ENCODE data around the gene CYP26B1. TPM values are rescaled to one million over a fixed set of nuclear protein-coding genes. Genes with fewer than 3 reads are reported as not detected.

Gene CYP26B1
- total and polyA plus RNA-seq, 2 of the 8 experiments (the other 6 are each of a cell fraction or from before 2014, with no cell fraction given) = 0.06 to 0.69 TPM

DNA sequence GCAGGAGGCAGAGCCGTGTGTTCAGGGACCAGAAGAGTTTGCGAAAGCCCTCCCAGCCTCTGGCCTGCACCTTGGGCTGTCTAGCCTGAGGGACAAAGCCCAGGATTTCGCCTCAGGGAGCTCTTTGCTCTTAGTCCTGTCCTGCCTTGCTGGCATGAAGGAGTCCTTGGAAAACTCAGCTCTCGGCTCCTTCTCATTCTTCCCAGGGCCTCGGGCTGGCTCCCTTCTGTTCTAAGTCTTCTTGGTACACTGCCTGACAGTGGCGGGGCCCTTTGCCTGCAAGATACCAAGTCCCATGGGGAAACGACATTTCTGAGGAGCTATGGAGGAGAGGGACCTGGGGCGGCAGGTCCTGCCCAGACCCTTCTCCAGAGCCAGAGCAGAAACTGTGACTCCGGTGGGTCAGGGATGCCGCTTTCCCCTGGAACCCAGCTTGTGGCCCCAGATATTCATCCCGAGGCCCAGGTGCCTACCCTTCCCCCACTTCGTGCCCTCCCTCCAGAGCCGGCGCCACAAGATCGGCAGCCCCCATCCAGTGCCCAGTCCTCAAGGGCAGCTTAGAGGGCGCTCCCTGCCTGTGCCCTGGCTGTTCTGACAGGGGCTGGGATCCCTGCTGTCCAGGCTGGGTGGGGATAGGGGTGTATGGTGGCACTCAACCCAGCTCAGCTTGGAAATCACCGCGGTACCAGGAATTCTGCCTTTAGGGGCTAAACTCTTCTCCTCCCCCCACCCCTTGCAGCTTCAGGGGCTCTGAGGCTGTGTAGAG is 5.5 kb upstream of the CYP26B1 start (continued):
- TF ChIP-seq, protein P1, sequence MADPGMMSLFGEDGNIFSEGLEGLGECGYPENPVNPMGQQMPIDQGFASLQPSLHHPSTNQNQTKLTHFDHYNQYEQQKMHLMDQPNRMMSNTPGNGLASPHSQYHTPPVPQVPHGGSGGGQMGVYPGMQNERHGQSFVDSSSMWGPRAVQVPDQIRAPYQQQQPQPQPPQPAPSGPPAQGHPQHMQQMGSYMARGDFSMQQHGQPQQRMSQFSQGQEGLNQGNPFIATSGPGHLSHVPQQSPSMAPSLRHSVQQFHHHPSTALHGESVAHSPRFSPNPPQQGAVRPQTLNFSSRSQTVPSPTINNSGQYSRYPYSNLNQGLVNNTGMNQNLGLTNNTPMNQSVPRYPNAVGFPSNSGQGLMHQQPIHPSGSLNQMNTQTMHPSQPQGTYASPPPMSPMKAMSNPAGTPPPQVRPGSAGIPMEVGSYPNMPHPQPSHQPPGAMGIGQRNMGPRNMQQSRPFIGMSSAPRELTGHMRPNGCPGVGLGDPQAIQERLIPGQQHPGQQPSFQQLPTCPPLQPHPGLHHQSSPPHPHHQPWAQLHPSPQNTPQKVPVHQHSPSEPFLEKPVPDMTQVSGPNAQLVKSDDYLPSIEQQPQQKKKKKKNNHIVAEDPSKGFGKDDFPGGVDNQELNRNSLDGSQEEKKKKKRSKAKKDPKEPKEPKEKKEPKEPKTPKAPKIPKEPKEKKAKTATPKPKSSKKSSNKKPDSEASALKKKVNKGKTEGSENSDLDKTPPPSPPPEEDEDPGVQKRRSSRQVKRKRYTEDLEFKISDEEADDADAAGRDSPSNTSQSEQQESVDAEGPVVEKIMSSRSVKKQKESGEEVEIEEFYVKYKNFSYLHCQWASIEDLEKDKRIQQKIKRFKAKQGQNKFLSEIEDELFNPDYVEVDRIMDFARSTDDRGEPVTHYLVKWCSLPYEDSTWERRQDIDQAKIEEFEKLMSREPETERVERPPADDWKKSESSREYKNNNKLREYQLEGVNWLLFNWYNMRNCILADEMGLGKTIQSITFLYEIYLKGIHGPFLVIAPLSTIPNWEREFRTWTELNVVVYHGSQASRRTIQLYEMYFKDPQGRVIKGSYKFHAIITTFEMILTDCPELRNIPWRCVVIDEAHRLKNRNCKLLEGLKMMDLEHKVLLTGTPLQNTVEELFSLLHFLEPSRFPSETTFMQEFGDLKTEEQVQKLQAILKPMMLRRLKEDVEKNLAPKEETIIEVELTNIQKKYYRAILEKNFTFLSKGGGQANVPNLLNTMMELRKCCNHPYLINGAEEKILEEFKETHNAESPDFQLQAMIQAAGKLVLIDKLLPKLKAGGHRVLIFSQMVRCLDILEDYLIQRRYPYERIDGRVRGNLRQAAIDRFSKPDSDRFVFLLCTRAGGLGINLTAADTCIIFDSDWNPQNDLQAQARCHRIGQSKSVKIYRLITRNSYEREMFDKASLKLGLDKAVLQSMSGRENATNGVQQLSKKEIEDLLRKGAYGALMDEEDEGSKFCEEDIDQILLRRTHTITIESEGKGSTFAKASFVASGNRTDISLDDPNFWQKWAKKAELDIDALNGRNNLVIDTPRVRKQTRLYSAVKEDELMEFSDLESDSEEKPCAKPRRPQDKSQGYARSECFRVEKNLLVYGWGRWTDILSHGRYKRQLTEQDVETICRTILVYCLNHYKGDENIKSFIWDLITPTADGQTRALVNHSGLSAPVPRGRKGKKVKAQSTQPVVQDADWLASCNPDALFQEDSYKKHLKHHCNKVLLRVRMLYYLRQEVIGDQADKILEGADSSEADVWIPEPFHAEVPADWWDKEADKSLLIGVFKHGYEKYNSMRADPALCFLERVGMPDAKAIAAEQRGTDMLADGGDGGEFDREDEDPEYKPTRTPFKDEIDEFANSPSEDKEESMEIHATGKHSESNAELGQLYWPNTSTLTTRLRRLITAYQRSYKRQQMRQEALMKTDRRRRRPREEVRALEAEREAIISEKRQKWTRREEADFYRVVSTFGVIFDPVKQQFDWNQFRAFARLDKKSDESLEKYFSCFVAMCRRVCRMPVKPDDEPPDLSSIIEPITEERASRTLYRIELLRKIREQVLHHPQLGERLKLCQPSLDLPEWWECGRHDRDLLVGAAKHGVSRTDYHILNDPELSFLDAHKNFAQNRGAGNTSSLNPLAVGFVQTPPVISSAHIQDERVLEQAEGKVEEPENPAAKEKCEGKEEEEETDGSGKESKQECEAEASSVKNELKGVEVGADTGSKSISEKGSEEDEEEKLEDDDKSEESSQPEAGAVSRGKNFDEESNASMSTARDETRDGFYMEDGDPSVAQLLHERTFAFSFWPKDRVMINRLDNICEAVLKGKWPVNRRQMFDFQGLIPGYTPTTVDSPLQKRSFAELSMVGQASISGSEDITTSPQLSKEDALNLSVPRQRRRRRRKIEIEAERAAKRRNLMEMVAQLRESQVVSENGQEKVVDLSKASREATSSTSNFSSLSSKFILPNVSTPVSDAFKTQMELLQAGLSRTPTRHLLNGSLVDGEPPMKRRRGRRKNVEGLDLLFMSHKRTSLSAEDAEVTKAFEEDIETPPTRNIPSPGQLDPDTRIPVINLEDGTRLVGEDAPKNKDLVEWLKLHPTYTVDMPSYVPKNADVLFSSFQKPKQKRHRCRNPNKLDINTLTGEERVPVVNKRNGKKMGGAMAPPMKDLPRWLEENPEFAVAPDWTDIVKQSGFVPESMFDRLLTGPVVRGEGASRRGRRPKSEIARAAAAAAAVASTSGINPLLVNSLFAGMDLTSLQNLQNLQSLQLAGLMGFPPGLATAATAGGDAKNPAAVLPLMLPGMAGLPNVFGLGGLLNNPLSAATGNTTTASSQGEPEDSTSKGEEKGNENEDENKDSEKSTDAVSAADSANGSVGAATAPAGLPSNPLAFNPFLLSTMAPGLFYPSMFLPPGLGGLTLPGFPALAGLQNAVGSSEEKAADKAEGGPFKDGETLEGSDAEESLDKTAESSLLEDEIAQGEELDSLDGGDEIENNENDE (IDR thresholded peaks at IDR 0.05; ENCODE audit: insufficient replicate concordance, low read length) = no peak
- no peak for TF ChIP-seq NANOG (IDR thresholded peaks at IDR 0.05; ENCODE audit: insufficient read depth, low read depth, low read length, poor library complexity, severe bottlenecking)
- no peak for TF ChIP-seq CREB1 (IDR thresholded peaks at IDR 0.05)
- TF ChIP-seq EZH2 (IDR thresholded peaks at IDR 0.05; ENCODE audit: low read depth, low read length, severe bottlenecking) = no peak
- TF ChIP-seq, protein P2, sequence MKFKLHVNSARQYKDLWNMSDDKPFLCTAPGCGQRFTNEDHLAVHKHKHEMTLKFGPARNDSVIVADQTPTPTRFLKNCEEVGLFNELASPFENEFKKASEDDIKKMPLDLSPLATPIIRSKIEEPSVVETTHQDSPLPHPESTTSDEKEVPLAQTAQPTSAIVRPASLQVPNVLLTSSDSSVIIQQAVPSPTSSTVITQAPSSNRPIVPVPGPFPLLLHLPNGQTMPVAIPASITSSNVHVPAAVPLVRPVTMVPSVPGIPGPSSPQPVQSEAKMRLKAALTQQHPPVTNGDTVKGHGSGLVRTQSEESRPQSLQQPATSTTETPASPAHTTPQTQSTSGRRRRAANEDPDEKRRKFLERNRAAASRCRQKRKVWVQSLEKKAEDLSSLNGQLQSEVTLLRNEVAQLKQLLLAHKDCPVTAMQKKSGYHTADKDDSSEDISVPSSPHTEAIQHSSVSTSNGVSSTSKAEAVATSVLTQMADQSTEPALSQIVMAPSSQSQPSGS (IDR thresholded peaks at IDR 0.05; ENCODE audit: low read length) = no peak
- TF ChIP-seq, protein P3, sequence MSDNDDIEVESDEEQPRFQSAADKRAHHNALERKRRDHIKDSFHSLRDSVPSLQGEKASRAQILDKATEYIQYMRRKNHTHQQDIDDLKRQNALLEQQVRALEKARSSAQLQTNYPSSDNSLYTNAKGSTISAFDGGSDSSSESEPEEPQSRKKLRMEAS (IDR thresholded peaks at IDR 0.05) = no peak
- no peak for TF ChIP-seq CHD2 (IDR thresholded peaks at IDR 0.05; ENCODE audit: low read length)

Measured in H1 (cell line).